ENCODE data around the gene ERGIC3.

GRCh38 chr20:35541118-35541782 is 628 bp upstream of the ERGIC3 start:
- TF ChIP-seq CTCF (IDR thresholded peaks at IDR 0.05; ENCODE audit: poor library complexity) = no peak
- no peak for TF ChIP-seq EZH2phosphoT487 (IDR thresholded peaks at IDR 0.05; ENCODE audit: low read depth, severe bottlenecking, unreplicated experiment)
- no peak for TF ChIP-seq EZH2 (IDR thresholded peaks at IDR 0.05; ENCODE audit: borderline replicate concordance)

All from hepatocyte (in vitro differentiated cells).